GM12874 (cell line): ENCODE measurements around the gene CPSF7.

Source experiments
- CTCF ChIP-seq: IDR thresholded peaks from 2 replicates; pipeline ENCODE4 v1.5.1; 2011; ENCODE audit warnings: low read depth, mild to moderate bottlenecking, control low read depth, low read length, moderate library complexity; ENCODE audit not compliant: insufficient read depth

Gene CPSF7

GRCh38 chr11:61429691-61430582 lies at the start of gene CPSF7, which contains the start of gene SDHAF2:
Gene CPSF7, minus strand, starts transcription at chr11:61429975. Its CDS starts 740 bp downstream, at chr11:61429235.
Gene SDHAF2, plus strand, starts transcription at chr11:61430124. Its CDS starts 23 bp downstream, at chr11:61430147.
- no peak for TF ChIP-seq CTCF

GRCh38 chr11:61477727-61478148 lies 48.0 kb upstream of the CPSF7 start:
- peak; percentile 93 for TF ChIP-seq CTCF

- TF ChIP-seq CTCF = no peak
These were observed 47.4 kb upstream of the CPSF7 start for GRCh38 chr11:61477126-61477525.

- TF ChIP-seq CTCF = no peak
These were observed 46.6 kb upstream of the CPSF7 start for GRCh38 chr11:61476371-61476770.

GRCh38 chr11:61475433-61475832 lies 45.7 kb upstream of the CPSF7 start:
- TF ChIP-seq CTCF = no peak

- TF ChIP-seq CTCF = no peak
These were observed 44.4 kb upstream of the CPSF7 start for GRCh38 chr11:61474013-61474643.

GRCh38 chr11:61473370-61474012 lies 43.7 kb upstream of the CPSF7 start:
- TF ChIP-seq CTCF = no peak
